H1 (cell line): Measurements from ENCODE around the gene MYCBP2. TPM values are rescaled to one million over a fixed set of nuclear protein-coding genes. Genes with fewer than 3 reads are reported as not detected.

ENCODE experiments used
- CTCF ChIA-PET: fragments of 300-600 bp; sonication (Branson Sonifier 250); formaldehyde crosslinking; loops from one replicate; lab custom pipeline; 2021; ENCODE audit not compliant: partially characterized antibody; lab: Charles Lee
- POLR2A ChIA-PET: fragments of 300-600 bp; sonication (Branson Sonifier 250); formaldehyde crosslinking; loops from one replicate; lab custom pipeline; 2021; ENCODE audit warnings: inconsistent platforms; ENCODE audit not compliant: partially characterized antibody; lab: Charles Lee
- DNase-seq, 2 experiments: peaks; one replicate each; pipeline versions ENCODE4 v3.0.0 to v3.0.0-alpha.2; 2010 to 2022; ENCODE audit warnings: low spot score in 2 of 2, low read depth in 1 of 2, mixed read lengths in 1 of 2
- FAIRE-seq: peaks from 2 replicates; lab custom pipeline; 2011; peaks lifted over from hg19 to GRCh38; lab: Jason Lieb, UNC
- H2AFZ ChIP-seq: 2 replicates; pipeline ENCODE4 v1.8.1; 2012; ENCODE audit warnings: low read length, inconsistent platforms
- H2AK5ac ChIP-seq: 2 replicates; pipeline ENCODE4 v1.6.1; 2013; ENCODE audit warnings: low read depth, low read length
- H2BK120ac ChIP-seq: replicated peaks from 2 replicates; pipeline ENCODE3; 2013; ENCODE audit warnings: low read depth, low read length, inconsistent platforms
- H2BK12ac ChIP-seq: 2 replicates; pipeline ENCODE4 v1.6.1; 2013; ENCODE audit warnings: low read depth, low read length
- H2BK15ac ChIP-seq: 2 replicates; pipeline ENCODE4 v1.6.1; 2013; ENCODE audit warnings: low read length
- H2BK20ac ChIP-seq: 2 replicates; pipeline ENCODE4 v1.6.1; 2013; ENCODE audit warnings: low read length
- H2BK5ac ChIP-seq: 2 replicates; pipeline ENCODE4 v1.6.1; 2013; ENCODE audit warnings: low read depth, low read length
- H3K14ac ChIP-seq: 2 replicates; pipeline ENCODE4 v1.6.1; 2013; ENCODE audit warnings: inconsistent platforms; ENCODE audit not compliant: insufficient read length
- H3K18ac ChIP-seq: 2 replicates; pipeline ENCODE4 v1.6.1; 2013; ENCODE audit warnings: low read length; ENCODE audit errors: extremely low read depth
- H3K23ac ChIP-seq: 2 replicates; pipeline ENCODE4 v1.6.1; 2013; ENCODE audit warnings: inconsistent platforms; ENCODE audit not compliant: insufficient read length
- H3K23me2 ChIP-seq: 2 replicates; pipeline ENCODE4 v1.6.1; 2013; ENCODE audit warnings: low read depth, low read length
- H3K27ac ChIP-seq: 2 replicates; pipeline ENCODE4 v1.6.1; 2011; ENCODE audit warnings: low read depth, low read length, inconsistent platforms
- H3K27me3 ChIP-seq, 4 experiments: replicated peaks in 1 of 4; 1 replicate in 1 of 4; 2 replicates in 3 of 4; pipeline versions ENCODE4 v1.6.1 to v1.8.1; 2011 to 2013; ENCODE audit warnings: low read length in 3 of 4, mild to moderate bottlenecking in 3 of 4, inconsistent platforms in 2 of 4, mixed read lengths in 2 of 4, moderate library complexity in 1 of 4; ENCODE audit not compliant: control insufficient read depth in 3 of 4, insufficient read depth in 3 of 4; ENCODE audit errors: extremely low read depth in 1 of 4
- H3K36me3 ChIP-seq, 4 experiments: 2 replicates each; pipeline versions ENCODE4 v1.6.1 to v1.8.1; 2011 to 2013; ENCODE audit warnings: mild to moderate bottlenecking in 4 of 4, low read length in 3 of 4, moderate library complexity in 2 of 4, control low read depth in 1 of 4, inconsistent platforms in 1 of 4; ENCODE audit not compliant: insufficient read depth in 4 of 4, control insufficient read depth in 2 of 4
- H3K4ac ChIP-seq: replicated peaks from 2 replicates; pipeline ENCODE3; 2013; ENCODE audit warnings: low read length, low read depth, mixed read lengths, inconsistent platforms; ENCODE audit not compliant: insufficient read length
- H3K4me1 ChIP-seq, 4 experiments: replicated peaks in 1 of 4; 1 replicate in 1 of 4; 2 replicates in 3 of 4; pipeline versions ENCODE4 v1.6.1 to v1.8.1; 2011 to 2013; ENCODE audit warnings: low read length in 3 of 4, inconsistent platforms in 2 of 4, mixed read lengths in 1 of 4; ENCODE audit not compliant: insufficient read depth in 4 of 4, control insufficient read depth in 3 of 4
- H3K4me2 ChIP-seq, 2 experiments: 2 replicates each; pipeline versions ENCODE4 v1.6.1 to v1.8.1; 2011 to 2013; ENCODE audit warnings: low read depth in 2 of 2, low read length in 2 of 2, control low read depth in 1 of 2, inconsistent platforms in 1 of 2, mild to moderate bottlenecking in 1 of 2; ENCODE audit not compliant: insufficient read depth in 1 of 2
- H3K4me3 ChIP-seq, 4 experiments: fragments of 200-600, 300-600 bp in 1 of 4; sonication (generic), shearing (Covaris generic), sonication (Bioruptor Twin) in 1 of 4; 2 replicates each; pipeline versions ENCODE4 v1.5.1 to v1.8.1; 2011 to 2016; ENCODE audit warnings: low read length in 4 of 4, low read depth in 3 of 4, control low read depth in 2 of 4, inconsistent platforms in 2 of 4, mild to moderate bottlenecking in 2 of 4, mixed read lengths in 1 of 4, moderate library complexity in 1 of 4; ENCODE audit not compliant: insufficient read depth in 2 of 4; ENCODE audit errors: extremely low read depth in 1 of 4
- H3K56ac ChIP-seq: replicated peaks from 2 replicates; pipeline ENCODE3; 2013; ENCODE audit warnings: low read depth, mild to moderate bottlenecking, mixed read lengths, low read length, inconsistent platforms; ENCODE audit not compliant: insufficient read length
- H3K79me1 ChIP-seq: 2 replicates; pipeline ENCODE4 v1.6.1; 2013; ENCODE audit warnings: low read depth, low read length, control low read depth
- H3K79me2 ChIP-seq, 2 experiments: 2 replicates each; pipeline versions ENCODE4 v1.6.1 to v1.8.1; 2012 to 2013; ENCODE audit warnings: low read length in 2 of 2, mild to moderate bottlenecking in 2 of 2, inconsistent platforms in 1 of 2; ENCODE audit not compliant: insufficient read depth in 2 of 2, control insufficient read depth in 1 of 2
- H3K9ac ChIP-seq, 4 experiments: replicated peaks in 1 of 4; 1 replicate in 1 of 4; 2 replicates in 3 of 4; pipeline versions ENCODE4 v1.6.1 to v1.8.1; 2011 to 2013; ENCODE audit warnings: low read depth in 3 of 4, low read length in 3 of 4, control low read depth in 2 of 4, mild to moderate bottlenecking in 2 of 4, moderate library complexity in 2 of 4, inconsistent platforms in 1 of 4; ENCODE audit errors: extremely low read depth in 1 of 4
- H3K9me3 ChIP-seq, 2 experiments: 2 replicates each; pipeline versions ENCODE4 v1.6.1 to v1.8.1; 2012 to 2013; ENCODE audit warnings: mild to moderate bottlenecking in 2 of 2, moderate library complexity in 2 of 2, control low read depth in 1 of 2, inconsistent platforms in 1 of 2, low read depth in 1 of 2, low read length in 1 of 2, mixed read lengths in 1 of 2; ENCODE audit not compliant: insufficient read depth in 2 of 2
- H4K20me1 ChIP-seq, 2 experiments: replicated peaks in 1 of 2; 2 replicates each; pipeline versions ENCODE3 to v1.8.1; 2011 to 2013; ENCODE audit warnings: inconsistent platforms in 2 of 2, low read length in 2 of 2, mild to moderate bottlenecking in 1 of 2; ENCODE audit not compliant: insufficient read depth in 2 of 2, control insufficient read depth in 1 of 2
- H4K5ac ChIP-seq: 2 replicates; pipeline ENCODE4 v1.6.1; 2013; ENCODE audit warnings: low read length, low read depth, mixed read lengths, inconsistent platforms; ENCODE audit not compliant: insufficient read length
- H4K8ac ChIP-seq: 2 replicates; pipeline ENCODE4 v1.8.0; 2013; ENCODE audit warnings: mild to moderate bottlenecking, moderate library complexity, low read length, inconsistent platforms; ENCODE audit not compliant: insufficient read depth; ENCODE audit errors: extremely low read depth
- H4K91ac ChIP-seq: replicated peaks from 2 replicates; pipeline ENCODE3; 2013; ENCODE audit warnings: low read length, mixed read lengths, inconsistent platforms; ENCODE audit not compliant: insufficient read length
- ASH2L ChIP-seq: fragments of 200-600, 300-600 bp; sonication (generic); IDR thresholded peaks from one replicate; pipeline ENCODE4 v1.7.1; 2017; ENCODE audit warnings: low read length
- BACH1 ChIP-seq: IDR thresholded peaks from 2 replicates; pipeline ENCODE4 v1.6.1; 2012; ENCODE audit warnings: low read length, improper control_type of control experiment
- BRCA1 ChIP-seq: IDR thresholded peaks from 2 replicates; pipeline ENCODE4 v1.6.1; 2012; ENCODE audit warnings: low read depth, low read length, improper control_type of control experiment
- CBX5 ChIP-seq: fragments of 300-800, 300-1000 bp; sonication (generic); IDR thresholded peaks from 2 replicates; pipeline ENCODE4 v1.7.1; 2016; ENCODE audit warnings: antibody characterized with exemption, low read length, low read depth
- CHD2 ChIP-seq: IDR thresholded peaks from 2 replicates; pipeline ENCODE4 v1.6.1; 2012; ENCODE audit warnings: low read length, improper control_type of control experiment
- CREB1 ChIP-seq: IDR thresholded peaks from 2 replicates; pipeline ENCODE4 v1.6.1; 2012; ENCODE audit warnings: inconsistent platforms
- CTBP2 ChIP-seq: IDR thresholded peaks from 2 replicates; pipeline ENCODE4 v1.7.0; 2011; ENCODE audit warnings: borderline replicate concordance, mild to moderate bottlenecking, moderate library complexity, mixed read lengths, low read length; ENCODE audit not compliant: insufficient read depth, insufficient read length
- FOSL1 ChIP-seq: IDR thresholded peaks from 2 replicates; pipeline ENCODE4 v1.6.1; 2011; ENCODE audit warnings: mild to moderate bottlenecking, low read depth, low read length, moderate library complexity; ENCODE audit not compliant: insufficient read depth
- GTF2F1 ChIP-seq: IDR thresholded peaks from 2 replicates; pipeline ENCODE4 v1.6.1; 2012; ENCODE audit warnings: low read depth, low read length, improper control_type of control experiment, borderline replicate concordance
- HDAC6 ChIP-seq: IDR thresholded peaks from one replicate; pipeline ENCODE4 v1.7.1; 2012; ENCODE audit warnings: low read depth, mild to moderate bottlenecking, inconsistent platforms, low read length, moderate library complexity
- RFX5 ChIP-seq: IDR thresholded peaks from 2 replicates; pipeline ENCODE4 v1.6.1; 2011; ENCODE audit warnings: low read depth, low read length, improper control_type of control experiment, borderline replicate concordance
- SAP30 ChIP-seq: fragments of 300-600 bp; sonication (generic); IDR thresholded peaks from 2 replicates; pipeline ENCODE4 v1.7.1; 2012; ENCODE audit warnings: low read length, moderate library complexity, mild to moderate bottlenecking, inconsistent platforms; ENCODE audit not compliant: insufficient read depth, insufficient replicate concordance
- SP2 ChIP-seq: IDR thresholded peaks from 2 replicates; pipeline ENCODE4 v1.6.1; 2012; ENCODE audit warnings: mild to moderate bottlenecking, low read length, inconsistent platforms
- TBP ChIP-seq: IDR thresholded peaks from 2 replicates; pipeline ENCODE4 v1.6.1; 2011; ENCODE audit warnings: low read depth, low read length, improper control_type of control experiment
- TCF12 ChIP-seq: IDR thresholded peaks from 2 replicates; pipeline ENCODE4 v1.6.1; 2011; ENCODE audit warnings: low read depth, mild to moderate bottlenecking, low read length
- TEAD4 ChIP-seq: IDR thresholded peaks from 2 replicates; pipeline ENCODE4 v1.6.1; 2012; ENCODE audit warnings: low read depth, low read length, inconsistent platforms, mixed read lengths
- polyA plus RNA-seq, 7 experiments: library from polyadenylated mRNA; depleted of rRNA in 3 of 7; stranded (reverse) in 5 of 7; unstranded in 2 of 7; fragments of >200 nt in 5 of 7; fragments of 200-250 nt in 2 of 7; gene quantifications; 1 replicate in 5 of 7; 2 replicates in 1 of 7; 4 replicates in 1 of 7; pipeline versions ENCODE4 v1.2.1 to v1.2.3, GENCODE V29; 2011 to 2013; ENCODE audit warnings: missing spikeins in 2 of 7, mixed read lengths in 2 of 7
- total RNA-seq: library from RNA; stranded (reverse); fragmentation: NEBNext Ultra II Directional; extraction: Animal tissue kit (Norgen Biotek cat#: 25700); gene quantifications from 2 replicates; pipeline ENCODE4 v1.2.1, GENCODE V29; 2021

The MYCBP2 gene
- total and polyA plus RNA-seq, 2 of the 8 experiments (the other 6 are each of a cell fraction or from before 2014, with no cell fraction given): 19.0 to 52.1 TPM

- H2AK5ac ChIP-seq: no peak overlapping the region
- H3K4me1 ChIP-seq: no peaks in the 10 kb centered on the region; a peak in 1 of 7 replicates
- H4K91ac ChIP-seq: no peak overlapping the region
- H3K56ac ChIP-seq: no peak overlapping the region
- H3K4me3 ChIP-seq: no peak overlapping the region
- CTCF ChIA-PET: no interaction called here
- H3K36me3 ChIP-seq: peaks cover 0 to 4% (median 0%) of the 10 kb centered on the region in 4 experiments; a peak in 4 of 8 replicates
- H3K23me2 ChIP-seq: no peaks in the 10 kb centered on the region
- no peak overlapping the region for H2BK15ac ChIP-seq
- no peak overlapping the region for H3K23ac ChIP-seq
- no peak overlapping the region for H2BK12ac ChIP-seq
- H4K5ac ChIP-seq: no peak overlapping the region
- H4K8ac ChIP-seq: no peak overlapping the region
- no peak overlapping the region for H2BK5ac ChIP-seq
- TF ChIP-seq CREB1 (no peak), GTF2F1 (no peak), BACH1 (no peak), SP2 (no peak), RFX5 (no peak), TEAD4 (no peak), FOSL1 (no peak), CHD2 (no peak), HDAC6 (no peak), BRCA1 (no peak), TCF12 (no peak), ASH2L (no peak), CBX5 (no peak), TBP (no peak), SAP30 (no peak), CTBP2 (no peak)
- no peaks in the 10 kb centered on the region for H4K20me1 ChIP-seq
- H2BK20ac ChIP-seq: no peak overlapping the region
- DNase-seq: no peak
- H3K9ac ChIP-seq: no peak overlapping the region
- H3K79me1 ChIP-seq: no peaks in the 10 kb centered on the region
- H2BK120ac ChIP-seq: no peak overlapping the region
- no peak overlapping the region for H3K14ac ChIP-seq
- H3K18ac ChIP-seq: no peak overlapping the region
- POLR2A ChIA-PET: no interaction called here
- H3K27ac ChIP-seq: no peak overlapping the region
- no peak for FAIRE-seq
- H3K9me3 ChIP-seq: no peaks in the 10 kb centered on the region
- no peaks in the 10 kb centered on the region for H3K27me3 ChIP-seq
- H3K79me2 ChIP-seq: no peaks in the 10 kb centered on the region
- no peak overlapping the region for H3K4me2 ChIP-seq
- H3K4ac ChIP-seq: no peak overlapping the region
- no peak overlapping the region for H2AFZ ChIP-seq
Observed at GRCh38 chr13:77289851-77290250, 37.0 kb downstream of the MYCBP2 start.
